GM12875 (cell line): ENCODE measurements around the gene SPATA32.
A peak's percentile ranks its signal among the peaks of the same experiment; 100 is the strongest.
"Not testable (repeated sequence)": the region's sequence is repeated elsewhere in the genome, so short reads cannot be mapped to it uniquely, and the experiment has no call there.

ENCODE experiments used
- H3K4me3 ChIP-seq: one replicate; pipeline ENCODE4 v1.5.1; 2011; ENCODE audit warnings: low read depth, low read length, control low read depth
- CTCF ChIP-seq: IDR thresholded peaks from 2 replicates; pipeline ENCODE4 v1.5.1; 2011; ENCODE audit warnings: low read depth, mild to moderate bottlenecking, control low read depth, inconsistent platforms, low read length, moderate library complexity, borderline replicate concordance; ENCODE audit not compliant: insufficient read depth

The SPATA32 gene

GRCh38 chr17:45307290-45308015, 45.6 kb upstream of the SPATA32 start:
- no peak for TF ChIP-seq CTCF
- H3K4me3 ChIP-seq = peak overlapping the region; percentile 8

DNA sequence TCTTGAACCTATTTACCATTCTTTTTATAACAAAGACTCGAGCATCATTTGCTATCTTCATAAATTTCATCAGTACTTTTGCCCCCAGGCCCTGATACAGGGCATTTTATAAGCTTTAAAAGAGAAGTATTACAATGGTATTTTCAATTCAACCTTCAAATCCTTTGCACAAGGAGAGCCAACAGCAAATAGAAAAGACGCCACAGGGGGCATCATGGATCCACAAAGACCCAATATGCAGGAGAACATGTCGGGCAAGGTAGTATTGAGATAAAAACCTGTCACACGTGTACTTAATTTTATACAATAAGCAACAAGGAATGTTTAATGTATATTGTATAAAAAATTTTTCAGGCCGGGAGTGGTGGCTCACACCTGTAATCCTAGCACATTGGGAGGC, 44.7 kb upstream of the SPATA32 start:
- H3K4me3 ChIP-seq = no peak overlapping the region
- TF ChIP-seq CTCF = no peak

DNA sequence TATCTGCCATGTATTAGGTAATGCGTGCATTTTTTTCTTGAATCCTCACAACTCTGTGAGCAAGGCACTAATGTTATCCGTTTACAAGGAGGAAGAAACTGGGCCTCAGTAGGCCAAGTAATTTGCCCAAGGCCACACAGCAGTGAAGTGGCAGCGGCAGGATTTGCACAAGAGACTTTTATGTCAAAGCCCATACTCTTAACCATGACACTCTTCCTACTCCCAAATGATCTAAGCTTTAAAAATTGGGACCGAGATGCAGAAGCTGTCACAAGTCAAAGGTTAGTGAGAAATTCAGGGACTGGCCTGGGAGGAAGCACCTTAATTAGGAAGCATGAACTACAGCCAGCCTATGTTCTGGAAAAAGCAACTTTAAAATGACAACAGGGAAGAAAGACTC, 44.2 kb upstream of the SPATA32 start:
- TF ChIP-seq CTCF = no peak

DNA sequence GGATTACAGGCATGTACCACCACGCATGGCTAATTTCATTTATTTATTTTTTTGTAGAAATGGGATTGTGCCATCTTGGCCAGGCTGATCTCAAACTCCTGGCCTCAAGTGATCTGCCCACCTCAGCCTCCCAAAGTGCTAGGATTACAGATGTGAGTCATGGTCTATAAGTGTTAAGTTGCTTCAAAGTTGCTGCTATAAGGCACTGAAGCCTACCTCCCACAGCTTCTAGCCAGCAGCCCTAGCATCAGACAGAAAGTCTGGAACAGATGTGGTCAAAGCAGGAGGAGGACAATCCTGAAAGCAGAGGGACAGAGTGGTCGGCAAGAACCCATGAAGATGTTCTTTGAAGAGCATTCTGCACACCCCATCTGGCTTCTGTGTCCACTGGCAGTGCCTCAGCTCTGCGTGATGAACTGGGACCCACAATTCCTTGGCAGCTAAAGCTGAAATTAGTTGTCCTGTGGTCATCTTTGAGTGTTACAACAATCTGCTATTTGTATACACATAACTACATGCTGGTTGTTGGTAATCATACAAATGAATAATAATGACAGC, 43.7 kb upstream of the SPATA32 start:
- TF ChIP-seq CTCF = no peak
- H3K4me3 ChIP-seq = no peak overlapping the region

More for the DNA sequence above, 44.2 kb upstream of the SPATA32 start:
- H3K4me3 ChIP-seq = no peak overlapping the region

GRCh38 chr17:45302649-45303173, 40.8 kb upstream of the SPATA32 start:
- no peak for TF ChIP-seq CTCF
- H3K4me3 ChIP-seq = no peak overlapping the region

GRCh38 chr17:45302220-45302619, 40.3 kb upstream of the SPATA32 start:
- not testable (repeated sequence) for H3K4me3 ChIP-seq

GRCh38 chr17:45301674-45302073, 39.8 kb upstream of the SPATA32 start:
- H3K4me3 ChIP-seq = no peak overlapping the region
- TF ChIP-seq CTCF = no peak
